Coronary artery (tissue), 2 donors: ENCODE data around the gene HHAT.

Experiments used
- DNase-seq: peaks from one replicate; pipeline ENCODE4 v3.0.0-alpha.2; 2017; ENCODE audit warnings: low spot score
- H3K27ac ChIP-seq, 2 donors: fragments of 200-600 bp; sonication (generic); one replicate each; pipeline ENCODE4 v1.5.1; 2016 to 2019
- H3K4me3 ChIP-seq: fragments of 200-600 bp; sonication (generic); 2 replicates; pipeline ENCODE4 v1.5.1; 2016; ENCODE audit warnings: mild to moderate bottlenecking, moderate library complexity
- CTCF ChIP-seq: fragments of 200-600 bp; sonication (generic); IDR thresholded peaks from one replicate; pipeline ENCODE4 v1.5.1; 2019; ENCODE audit warnings: antibody characterized with exemption

HHAT gene

GRCh38 chr1:210707300-210708240 lies 378.9 kb downstream of the HHAT start:
- no peak for TF ChIP-seq CTCF
- Histone ChIP-seq H3K4me3 (no peak overlapping the region), H3K27ac (no peak overlapping the region)
- no peak for DNase-seq

GRCh38 chr1:210709701-210710100 lies 381.0 kb downstream of the HHAT start:
- no peak for TF ChIP-seq CTCF
- Histone ChIP-seq H3K4me3 (no peak overlapping the region), H3K27ac (no peak overlapping the region)
- no peak for DNase-seq

GRCh38 chr1:210711825-210712612 lies 383.3 kb downstream of the HHAT start:
- no peak for DNase-seq
- no peak for TF ChIP-seq CTCF
- no peak overlapping the region for H3K4me3 ChIP-seq
- no peak overlapping the region for H3K27ac ChIP-seq

- Histone ChIP-seq H3K4me3 (no peak overlapping the region), H3K27ac (no peak overlapping the region)
- TF ChIP-seq CTCF, result no peak
- no peak for DNase-seq
Observed at GRCh38 chr1:210715072-210715471, 386.4 kb downstream of the HHAT start.

GRCh38 chr1:210722410-210723081 lies 393.8 kb downstream of the HHAT start:
- no peak overlapping the region for H3K27ac ChIP-seq
- no peak for DNase-seq
- no peak overlapping the region for H3K4me3 ChIP-seq
- TF ChIP-seq CTCF, result no peak

GRCh38 chr1:210723646-210724045 lies 394.9 kb downstream of the HHAT start:
- DNase-seq, result no peak
- no peak for TF ChIP-seq CTCF
- no peak overlapping the region for H3K4me3 ChIP-seq
- H3K27ac ChIP-seq, result no peak overlapping the region
